Muscle layer of duodenum (tissue), 2 donors: Measurements from ENCODE around the gene MRM2.

Source experiments
- H3K27ac ChIP-seq: one replicate; pipeline ENCODE4 v1.7.0; 2013; ENCODE audit warnings: mild to moderate bottlenecking, low read length
- H3K27me3 ChIP-seq: one replicate; pipeline ENCODE4 v1.7.0; 2013; ENCODE audit warnings: low read depth, mild to moderate bottlenecking, control low read depth, low read length
- H3K36me3 ChIP-seq, 2 donors: one replicate each; pipeline ENCODE4 v1.7.0; 2013; ENCODE audit warnings: low read length in 2 of 2, control low read depth in 1 of 2, mild to moderate bottlenecking in 1 of 2; ENCODE audit not compliant: insufficient read depth in 2 of 2, control insufficient read depth in 1 of 2
- H3K4me1 ChIP-seq, 2 donors: one replicate each; pipeline ENCODE4 v1.7.0; 2013; ENCODE audit warnings: low read length in 2 of 2, mild to moderate bottlenecking in 2 of 2, control low read depth in 1 of 2, moderate library complexity in 1 of 2; ENCODE audit not compliant: insufficient read depth in 2 of 2, control insufficient read depth in 1 of 2
- H3K4me3 ChIP-seq, 2 donors: one replicate each; pipeline ENCODE4 v1.7.0; 2013; ENCODE audit warnings: low read length in 2 of 2, low read depth in 1 of 2, mild to moderate bottlenecking in 1 of 2
- H3K9me3 ChIP-seq, 2 donors: one replicate each; pipeline ENCODE4 v1.7.0; 2013; ENCODE audit warnings: low read length in 2 of 2, control low read depth in 1 of 2, mild to moderate bottlenecking in 1 of 2; ENCODE audit not compliant: control insufficient read depth in 1 of 2
- donor health status: healthy.

The MRM2 gene

DNA sequence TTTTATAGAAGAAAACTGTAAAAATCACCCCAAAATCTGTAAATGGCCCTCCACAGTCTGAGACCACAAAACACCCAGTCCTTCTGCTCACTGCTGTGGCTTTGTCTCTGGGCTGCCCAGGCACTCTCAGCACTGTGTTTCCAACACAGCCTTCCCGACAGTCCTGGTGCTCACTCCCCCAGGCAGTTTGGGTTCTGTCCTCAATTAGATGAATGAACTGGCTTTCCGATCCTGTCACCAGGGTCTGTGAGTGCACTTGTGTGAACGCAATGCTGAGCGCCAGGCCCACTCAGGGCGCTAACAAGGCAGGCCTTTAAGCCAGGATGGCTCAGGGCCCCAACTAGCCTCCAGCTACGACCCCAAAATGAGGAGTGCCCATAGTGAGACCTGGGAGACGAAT, 12.5 kb downstream of the MRM2 start:
- Histone ChIP-seq H3K27ac (no peak overlapping the region), H3K27me3 (no peaks in the 10 kb centered on the region), H3K36me3 (peaks cover 22 to 45% of the 10 kb centered on the region in 2 donors), H3K9me3 (no peaks in the 10 kb centered on the region), H3K4me3 (no peak overlapping the region), H3K4me1 (peaks cover 3 to 32% of the 10 kb centered on the region in 2 donors)

DNA sequence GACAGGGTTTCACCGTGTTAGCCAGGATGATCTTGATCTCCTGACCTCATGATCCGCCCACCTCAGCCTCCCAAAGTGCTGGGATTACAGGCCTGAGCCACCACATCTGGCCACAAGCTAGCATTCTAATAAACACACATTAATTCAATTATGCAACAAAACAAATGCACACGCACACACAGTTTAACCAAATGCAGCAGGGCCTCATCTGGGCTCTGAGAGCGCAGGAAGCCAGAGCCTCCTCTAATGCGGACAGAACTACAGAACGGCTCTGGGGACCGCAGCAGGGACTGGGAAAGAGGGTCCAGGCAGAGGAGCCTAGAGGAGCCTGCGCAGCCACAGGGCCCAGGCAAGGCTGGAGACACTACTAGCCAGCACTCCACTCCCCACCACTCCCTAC, 13.1 kb downstream of the MRM2 start:
- Histone ChIP-seq H3K9me3 (no peaks in the 10 kb centered on the region), H3K4me1 (peaks cover 3 to 32% of the 10 kb centered on the region in 2 donors), H3K36me3 (peaks cover 19 to 46% of the 10 kb centered on the region in 2 donors), H3K27me3 (no peaks in the 10 kb centered on the region), H3K27ac (no peak overlapping the region), H3K4me3 (no peak overlapping the region)

DNA sequence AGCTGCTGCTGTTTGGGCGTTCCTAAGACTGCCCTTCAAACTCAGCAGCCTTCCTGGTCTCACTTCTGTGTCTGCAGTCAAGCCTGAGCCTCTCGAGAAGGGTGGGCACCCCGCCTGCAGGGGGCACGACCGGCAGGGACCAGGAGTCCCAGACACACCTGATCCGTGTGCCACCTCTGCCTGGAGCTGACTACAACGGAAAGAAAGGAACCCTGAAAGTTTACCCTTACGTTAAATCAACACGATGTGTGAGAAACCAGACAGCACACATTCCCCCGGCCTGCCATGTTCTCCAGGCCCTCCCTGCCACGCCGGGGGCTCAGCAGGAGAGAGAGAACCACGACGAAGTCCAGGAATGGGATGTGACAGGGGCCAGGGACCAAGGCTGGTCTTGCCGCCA, 14.3 kb downstream of the MRM2 start:
- H3K4me3 ChIP-seq = no peak overlapping the region
- H3K9me3 ChIP-seq = no peaks in the 10 kb centered on the region
- H3K27me3 ChIP-seq = no peaks in the 10 kb centered on the region
- H3K36me3 ChIP-seq = peaks cover 19 to 58% of the 10 kb centered on the region in 2 donors
- H3K27ac ChIP-seq = no peak overlapping the region
- H3K4me1 ChIP-seq = peaks cover 0 to 26% of the 10 kb centered on the region in 2 donors

DNA sequence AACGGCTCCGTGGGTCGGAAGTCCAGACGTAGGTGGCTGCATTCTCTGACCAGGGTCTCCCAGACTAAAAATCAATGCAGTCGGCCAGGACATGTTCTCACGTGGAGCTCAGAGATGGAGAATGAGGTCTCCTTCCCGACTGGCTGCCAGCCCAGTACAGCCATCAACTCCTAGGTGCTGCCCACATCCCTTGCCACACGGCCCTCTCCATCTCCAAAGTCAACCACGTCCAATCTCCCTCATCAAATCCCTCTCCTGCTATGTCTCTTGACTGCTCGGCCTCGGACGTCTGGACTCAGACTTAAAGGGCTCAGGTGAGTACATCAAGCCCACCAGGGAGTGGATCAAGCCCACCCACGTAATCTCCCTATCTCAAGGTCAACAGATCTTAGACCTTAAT, 16.2 kb downstream of the MRM2 start:
- H3K36me3 ChIP-seq = peaks cover 19 to 75% of the 10 kb centered on the region in 2 donors
- H3K27ac ChIP-seq = no peak overlapping the region
- no peaks in the 10 kb centered on the region for H3K9me3 ChIP-seq
- H3K27me3 ChIP-seq = no peaks in the 10 kb centered on the region
- H3K4me3 ChIP-seq = no peak overlapping the region
- H3K4me1 ChIP-seq = peaks cover 0 to 10% of the 10 kb centered on the region in 2 donors

DNA sequence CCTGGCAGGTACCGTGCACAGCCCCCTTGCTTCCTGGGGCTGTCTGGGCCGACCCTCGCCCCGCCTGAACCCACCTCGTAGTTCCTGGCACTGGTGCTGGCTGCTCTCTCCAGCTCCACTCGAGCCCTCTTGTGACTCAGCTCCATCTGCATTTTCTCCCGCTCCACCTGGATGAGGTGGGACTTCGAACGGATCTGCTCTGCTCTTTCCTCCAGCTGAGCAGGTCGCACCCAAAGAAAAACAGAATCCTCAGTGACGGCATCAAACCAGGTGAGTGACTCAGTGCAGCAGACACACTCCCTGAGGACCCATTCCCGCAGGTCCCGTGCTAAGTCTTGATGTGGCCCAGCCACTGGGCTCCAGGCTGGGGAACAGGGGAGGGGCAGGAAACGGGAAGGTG, 16.7 kb downstream of the MRM2 start:
- Histone ChIP-seq H3K4me1 (peaks cover 0 to 5% of the 10 kb centered on the region in 2 donors), H3K4me3 (no peak overlapping the region), H3K9me3 (no peaks in the 10 kb centered on the region), H3K36me3 (peaks cover 19 to 79% of the 10 kb centered on the region in 2 donors), H3K27me3 (no peaks in the 10 kb centered on the region), H3K27ac (no peak overlapping the region)

DNA sequence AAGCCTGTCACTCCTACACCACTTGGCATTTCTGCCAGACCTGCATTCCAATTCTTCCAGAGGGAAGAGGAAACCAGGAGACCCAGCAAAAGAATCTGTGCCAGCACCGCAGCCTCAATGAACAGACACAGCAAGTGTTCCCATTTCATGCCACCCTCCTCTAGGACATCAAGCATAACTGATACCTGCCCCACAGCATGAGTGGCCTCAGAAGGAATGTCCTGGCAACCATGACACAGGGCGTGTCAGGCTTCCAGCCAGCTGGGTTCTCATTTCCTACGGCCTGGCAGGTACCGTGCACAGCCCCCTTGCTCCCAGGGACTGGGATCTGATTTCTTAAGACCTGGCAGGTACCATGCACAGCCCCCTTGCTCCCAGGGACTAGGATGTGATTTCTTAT, 17.1 kb downstream of the MRM2 start:
- Histone ChIP-seq H3K4me3 (no peak overlapping the region), H3K9me3 (no peaks in the 10 kb centered on the region), H3K27me3 (no peaks in the 10 kb centered on the region), H3K4me1 (peaks cover 0 to 3% of the 10 kb centered on the region in 2 donors), H3K36me3 (peaks cover 19 to 76% of the 10 kb centered on the region in 2 donors), H3K27ac (no peak overlapping the region)

DNA sequence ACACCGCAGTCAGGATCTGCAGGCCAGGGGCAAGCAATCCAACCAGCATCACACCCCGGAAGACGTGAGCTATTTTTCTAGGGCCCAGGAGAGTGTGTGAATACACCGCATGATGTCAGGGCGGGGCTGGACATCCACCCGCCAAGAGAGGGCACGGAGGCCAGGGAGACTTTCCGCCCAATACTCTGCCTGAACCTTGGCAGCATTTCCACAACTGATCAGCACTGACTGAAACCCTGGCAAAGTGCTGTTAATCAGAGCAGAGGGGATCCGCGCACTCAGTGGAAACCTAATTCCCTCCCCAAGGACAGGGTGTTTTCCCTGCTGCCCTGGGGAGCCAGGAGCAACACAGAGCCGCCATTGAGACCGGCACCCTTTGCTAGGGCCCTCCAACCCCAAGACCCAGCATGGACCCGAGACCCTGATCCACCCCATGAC, 17.5 kb downstream of the MRM2 start:
- Histone ChIP-seq H3K36me3 (peaks cover 17 to 73% of the 10 kb centered on the region in 2 donors), H3K4me3 (no peak overlapping the region)

DNA sequence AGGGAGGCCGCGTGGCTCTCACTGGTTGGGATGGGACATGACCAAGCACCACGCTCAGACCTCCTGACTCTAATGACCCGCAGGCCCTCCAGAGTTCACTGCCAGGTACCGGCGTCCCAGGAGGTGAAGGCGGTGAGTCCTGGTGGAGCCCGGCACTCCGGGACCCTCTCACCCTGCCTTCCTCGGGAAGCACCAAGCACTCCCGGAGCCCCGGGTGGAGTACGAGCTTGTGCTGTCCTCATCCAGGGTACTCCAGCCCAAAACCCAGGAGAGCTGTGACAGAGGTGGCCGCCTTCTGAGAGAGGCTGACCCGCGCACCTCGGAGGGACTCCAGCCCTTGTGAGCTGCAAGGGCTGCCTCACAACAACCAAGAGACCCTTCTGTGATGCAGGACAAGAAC, 18.7 kb downstream of the MRM2 start:
- H3K36me3 ChIP-seq = peaks cover 13 to 80% of the 10 kb centered on the region in 2 donors
- H3K9me3 ChIP-seq = no peaks in the 10 kb centered on the region
- no peaks in the 10 kb centered on the region for H3K27me3 ChIP-seq
- H3K4me3 ChIP-seq = no peak overlapping the region
- H3K27ac ChIP-seq = no peak overlapping the region
- H3K4me1 ChIP-seq = no peaks in the 10 kb centered on the region

More for the DNA sequence above, 17.5 kb downstream of the MRM2 start:
- no peaks in the 10 kb centered on the region for H3K9me3 ChIP-seq
- H3K27ac ChIP-seq = no peak overlapping the region
- no peaks in the 10 kb centered on the region for H3K4me1 ChIP-seq
- H3K27me3 ChIP-seq = no peaks in the 10 kb centered on the region

DNA sequence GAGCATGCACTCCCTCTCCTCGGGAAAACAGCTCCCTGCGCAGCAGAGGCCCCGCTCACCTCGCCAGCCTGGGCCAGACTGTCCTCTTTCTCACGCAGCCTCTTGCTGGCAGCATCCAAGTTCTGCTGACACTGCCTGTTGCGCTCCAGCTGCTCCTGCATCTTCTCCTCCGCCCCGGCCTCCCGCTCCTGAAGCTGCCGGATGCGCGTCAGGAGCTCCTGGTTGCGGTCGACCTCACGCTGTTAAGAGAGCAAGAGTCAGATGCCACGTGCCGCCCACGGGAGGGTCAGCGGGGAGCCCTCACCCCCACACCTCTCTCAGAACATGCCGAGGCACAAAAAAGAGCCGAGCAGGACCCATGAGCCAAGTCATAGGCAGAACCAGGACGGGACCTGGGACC, 19.5 kb downstream of the MRM2 start:
- H3K9me3 ChIP-seq = no peaks in the 10 kb centered on the region
- no peak overlapping the region for H3K27ac ChIP-seq
- peaks cover 13 to 81% of the 10 kb centered on the region in 2 donors for H3K36me3 ChIP-seq

DNA sequence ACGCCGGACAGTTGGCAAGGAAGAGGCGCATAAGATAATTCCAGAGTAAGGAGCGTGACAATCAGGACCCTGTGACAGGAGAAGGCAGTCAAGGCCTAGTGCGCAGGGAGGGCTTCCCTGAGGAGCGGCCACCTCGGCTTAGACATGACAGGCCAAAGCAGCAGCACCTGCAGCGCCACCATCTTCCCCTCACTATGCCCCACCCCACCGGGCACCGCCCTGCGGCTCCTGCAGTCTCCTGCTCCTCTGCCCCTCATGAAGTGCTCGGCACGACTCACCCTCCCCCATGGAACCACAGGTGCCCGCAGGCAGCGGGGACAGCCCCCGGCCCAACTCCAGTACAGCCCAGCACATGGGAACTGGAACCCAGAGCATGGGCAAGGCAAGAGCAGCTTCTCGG, 21.1 kb downstream of the MRM2 start:
- H3K4me1 ChIP-seq = no peaks in the 10 kb centered on the region
- no peak overlapping the region for H3K4me3 ChIP-seq
- peaks cover 20 to 82% of the 10 kb centered on the region in 2 donors for H3K36me3 ChIP-seq
- H3K27me3 ChIP-seq = no peaks in the 10 kb centered on the region
- H3K9me3 ChIP-seq = no peaks in the 10 kb centered on the region
- no peak overlapping the region for H3K27ac ChIP-seq

More for the DNA sequence above, 19.5 kb downstream of the MRM2 start:
- H3K4me1 ChIP-seq = no peaks in the 10 kb centered on the region
- no peaks in the 10 kb centered on the region for H3K27me3 ChIP-seq
- H3K4me3 ChIP-seq = no peak overlapping the region

DNA sequence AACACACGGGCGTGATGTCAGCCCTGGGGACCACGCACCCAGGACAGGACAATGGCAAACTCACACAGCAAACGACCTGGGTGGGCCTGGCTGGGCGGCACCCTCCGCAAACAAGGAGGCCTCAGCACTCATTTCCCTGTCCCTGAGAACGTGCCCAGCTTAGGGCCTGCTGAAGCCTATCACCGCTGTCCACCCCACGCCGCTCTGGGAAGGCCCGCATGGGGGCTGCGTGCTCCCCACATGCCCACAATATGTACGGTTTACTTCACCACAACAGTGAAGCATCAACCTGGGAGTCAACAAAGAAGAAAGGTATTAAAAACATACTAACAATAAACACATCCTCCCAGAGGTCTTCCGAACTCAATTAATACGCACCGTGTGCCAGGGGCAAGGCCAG, 21.5 kb downstream of the MRM2 start:
- Histone ChIP-seq H3K27me3 (no peaks in the 10 kb centered on the region), H3K27ac (no peak overlapping the region), H3K36me3 (peaks cover 20 to 82% of the 10 kb centered on the region in 2 donors), H3K4me3 (no peak overlapping the region), H3K9me3 (no peaks in the 10 kb centered on the region), H3K4me1 (no peaks in the 10 kb centered on the region)

DNA sequence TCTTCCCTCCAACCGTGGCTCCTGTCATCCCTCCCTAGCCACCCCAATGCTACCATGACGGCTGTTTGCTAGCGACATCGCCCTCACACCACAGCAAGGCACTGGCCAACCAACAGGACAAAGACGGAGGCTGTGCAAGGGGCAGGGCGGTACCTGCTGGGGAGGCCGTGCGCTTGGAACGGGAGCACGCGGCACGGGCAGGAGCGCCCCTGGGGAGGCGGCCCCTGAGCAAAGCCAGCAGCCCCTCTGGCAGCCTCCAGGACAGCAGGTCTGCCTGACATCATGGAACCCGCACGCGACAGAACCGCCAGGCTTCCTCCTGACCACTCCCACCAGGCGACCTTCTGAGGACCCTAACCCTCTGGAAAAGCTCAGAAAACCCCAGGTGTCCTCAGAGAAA, 22.0 kb downstream of the MRM2 start:
- Histone ChIP-seq H3K4me3 (no peak overlapping the region), H3K4me1 (no peaks in the 10 kb centered on the region), H3K27me3 (no peaks in the 10 kb centered on the region), H3K9me3 (no peaks in the 10 kb centered on the region), H3K36me3 (peaks cover 18 to 82% of the 10 kb centered on the region in 2 donors), H3K27ac (no peak overlapping the region)
